GM21737 (cell line): ENCODE measurements around the gene PRR29.

Source experiments
- ATAC-seq: cut with Tn5 transposase; IDR thresholded peaks from one replicate; pipeline ENCODE4 v1.9.1; 2021; ENCODE audit warnings: mild to moderate bottlenecking, moderate library complexity; ENCODE audit not compliant: unreplicated experiment

Gene PRR29

GRCh38 chr17:64038331-64039105, 40.4 kb downstream of the PRR29 start:
- no peak for ATAC-seq

GRCh38 chr17:64039106-64039400, 40.9 kb downstream of the PRR29 start:
- ATAC-seq, result no peak

- ATAC-seq, result no peak
Measured at GRCh38 chr17:64040206-64040605, 42.1 kb downstream of the PRR29 start.

- ATAC-seq, result no peak
Measured at GRCh38 chr17:64041912-64042311, 43.8 kb downstream of the PRR29 start.

GRCh38 chr17:64042700-64043485, 44.7 kb downstream of the PRR29 start:
- no peak for ATAC-seq

- ATAC-seq, result no peak
Measured at GRCh38 chr17:64045176-64045575, 47.0 kb downstream of the PRR29 start.

GRCh38 chr17:64048805-64049204, 50.7 kb downstream of the PRR29 start:
- no peak for ATAC-seq

GRCh38 chr17:64051153-64051552, 53.0 kb downstream of the PRR29 start:
- ATAC-seq, result no peak

GRCh38 chr17:64053101-64053500, 55.0 kb downstream of the PRR29 start:
- no peak for ATAC-seq
